HCEC 1CT (cell line): Measurements from ENCODE around the gene LY6G5C.

Experiments used
- DNase-seq: peaks from one replicate; pipeline ENCODE4 v3.0.0-alpha.2; 2017

Gene LY6G5C

GRCh38 chr6:31691078-31691463 lies 10.2 kb upstream of the LY6G5C start:
- no peak for DNase-seq

- no peak for DNase-seq
Observed at GRCh38 chr6:31690231-31691077, 9.6 kb upstream of the LY6G5C start.

GRCh38 chr6:31689249-31690110 lies 8.6 kb upstream of the LY6G5C start:
- DNase-seq = no peak

- DNase-seq = no peak
Observed at GRCh38 chr6:31687860-31688693, 7.2 kb upstream of the LY6G5C start.

GRCh38 chr6:31687321-31687720 lies 6.5 kb upstream of the LY6G5C start:
- DNase-seq = no peak

- no peak for DNase-seq
Observed at GRCh38 chr6:31686483-31686882, 5.6 kb upstream of the LY6G5C start.

- no peak for DNase-seq
Observed at GRCh38 chr6:31683591-31683990, 2.7 kb upstream of the LY6G5C start.

- peak; percentile 47 for DNase-seq
Observed at GRCh38 chr6:31681135-31681671, 336 bp upstream of the LY6G5C start.

GRCh38 chr6:31677955-31678354 lies 2.9 kb downstream of the LY6G5C start:
- DNase-seq = no peak

- DNase-seq = no peak
Observed at GRCh38 chr6:31676904-31677303, 4.0 kb downstream of the LY6G5C start.

GRCh38 chr6:31676322-31676903 lies 4.5 kb downstream of the LY6G5C start:
- DNase-seq = no peak

- no peak for DNase-seq
Observed at GRCh38 chr6:31669676-31670075, 11.2 kb downstream of the LY6G5C start, which contains the start of gene LY6G5B. TSS of gene LY6G5B (plus strand) at chr6:31669976. CDS start at chr6:31670951, 975 bp downstream.

- no peak for DNase-seq
Observed at GRCh38 chr6:31666337-31666965, 14.4 kb downstream of the LY6G5C start.

- DNase-seq = peak; percentile 98
Observed at GRCh38 chr6:31665501-31666336, 15.1 kb downstream of the LY6G5C start, which contains the start of gene CSNK2B. TSS of gene CSNK2B (plus strand) at chr6:31666080. CDS start at chr6:31666832, 752 bp downstream.

- peak; percentile 93 for DNase-seq
Observed at GRCh38 chr6:31664790-31665500, 15.9 kb downstream of the LY6G5C start, which contains the start of gene GPANK1. TSS of gene GPANK1 (minus strand) at chr6:31664997. CDS start at chr6:31664478, 519 bp downstream.

GRCh38 chr6:31663961-31664789 lies 16.7 kb downstream of the LY6G5C start:
- DNase-seq = peak; percentile 86

- DNase-seq = peak; percentile 62
Observed at GRCh38 chr6:31663126-31663960, 17.5 kb downstream of the LY6G5C start.
